ENCODE results near the gene PEAK1. TPM values are rescaled to one million over a fixed set of nuclear protein-coding genes. Genes with fewer than 3 reads are reported as not detected.

Gene PEAK1
- total RNA-seq, 1 experiment from 2014 or later = 21.2 TPM

- no peak overlapping the region for H2BK120ac ChIP-seq (ENCODE audit: low read depth, low read length, poor library complexity, severe bottlenecking)
- H3K27ac ChIP-seq (ENCODE audit: insufficient read length, low read depth, low read length) = no peak overlapping the region
- no peak overlapping the region for H2BK12ac ChIP-seq (ENCODE audit: insufficient read length, low read depth, low read length)
- H2BK20ac ChIP-seq (ENCODE audit: low read depth, low read length, poor library complexity, severe bottlenecking) = no peak overlapping the region
- no peak overlapping the region for H4K5ac ChIP-seq (ENCODE audit: insufficient read length, low read depth, low read length)
- no peak overlapping the region for H3T11ph ChIP-seq (ENCODE audit: low read length)
- H4K91ac ChIP-seq (ENCODE audit: insufficient read length, low read depth, low read length) = no peak overlapping the region
- H4K8ac ChIP-seq (replicated peaks; ENCODE audit: insufficient read length, low read depth, low read length) = no peak overlapping the region
- no peaks in the 10 kb centered on the region for H3K79me1 ChIP-seq (ENCODE audit: insufficient read depth, low read depth, low read length, poor library complexity, severe bottlenecking)
- no peaks in the 10 kb centered on the region for H3K27me3 ChIP-seq (ENCODE audit: insufficient read depth, low read length)
- no peaks in the 10 kb centered on the region for H3K23me2 ChIP-seq (ENCODE audit: insufficient read length, low read depth, low read length, poor library complexity, severe bottlenecking)
- no peak overlapping the region for H2AK5ac ChIP-seq (ENCODE audit: insufficient read length, low read length)
- no peaks in the 10 kb centered on the region for H4K20me1 ChIP-seq (ENCODE audit: control insufficient read depth, insufficient read depth, insufficient read length)
- Mint-ChIP-seq H3K4me3 (no peak overlapping the region), H3K27ac (no peak overlapping the region), H3K36me3 (ENCODE audit: insufficient read depth in 1 of 3, low read depth in 3 of 3) (no peaks in the 10 kb centered on the region), H3K9me3 (no peaks in the 10 kb centered on the region), H3K4me1 (peaks cover 0 to 3% of the 10 kb centered on the region in 2 experiments; a peak in 1 of 4 replicates), H3K27me3 (ENCODE audit: low read depth) (peaks cover 3% of the 10 kb centered on the region; the same call in 1 of the 2 replicates)
- H2BK15ac ChIP-seq (ENCODE audit: low read depth, low read length) = no peak overlapping the region
- H3K23ac ChIP-seq (ENCODE audit: insufficient read length, low read depth, low read length) = no peak overlapping the region
- no peak overlapping the region for H2BK5ac ChIP-seq (ENCODE audit: insufficient read length, low read length)
- no peaks in the 10 kb centered on the region for H3K9me3 ChIP-seq (ENCODE audit: control insufficient read depth, low read depth, low read length)
- no peak overlapping the region for H3K9ac ChIP-seq (ENCODE audit: extremely low read depth, insufficient read length, low read length)
- H3K56ac ChIP-seq (ENCODE audit: insufficient read length, low read depth, low read length) = no peak overlapping the region
- no peak overlapping the region for H3K14ac ChIP-seq (ENCODE audit: insufficient read depth, low read length)
- H3K18ac ChIP-seq (ENCODE audit: insufficient read length, low read depth, low read length) = no peak overlapping the region
- H3K4ac ChIP-seq (ENCODE audit: low read depth, low read length) = no peak overlapping the region
- H3K4me2 ChIP-seq (ENCODE audit: insufficient read depth, insufficient read length, low read length) = no peak overlapping the region
- H3K79me2 ChIP-seq (ENCODE audit: insufficient read depth, low read length) = no peaks in the 10 kb centered on the region
- no peak for TF ChIP-seq CTCF (conservative IDR thresholded peaks at IDR 0.05)
- no peak for DNase-seq
- WGBS (ENCODE audit: extremely low coverage, insufficient read length, low lambda C conversion rate) = no CpG with 5 or more reads among the region's 2 CpGs
- H2AFZ ChIP-seq (ENCODE audit: low read length) = no peak overlapping the region
- H3K4me1 ChIP-seq (ENCODE audit: insufficient read depth, low read length) = no peaks in the 10 kb centered on the region
Measured at GRCh38 chr15:77091097-77091496, 328.8 kb downstream of the PEAK1 start.

Data from H9 (cell line).